GM23338 (cell line): Measurements from ENCODE around the gene C4orf54.

Experiments
- CREB1 ChIP-seq: fragments of 250-450 bp; sonication (Bioruptor Pico); IDR thresholded peaks from 2 replicates; pipeline ENCODE4 v1.5.0; 2020; ENCODE audit warnings: low read depth, mild to moderate bottlenecking, moderate library complexity
- EZH2 ChIP-seq: fragments of 200-600 bp; sonication (generic); IDR thresholded peaks from one replicate; pipeline ENCODE4 v1.8.0; 2017; ENCODE audit warnings: antibody characterized with exemption, mild to moderate bottlenecking, low read depth; ENCODE audit not compliant: unreplicated experiment
- EZH2phosphoT487 ChIP-seq: fragments of 200-600 bp; sonication (generic); IDR thresholded peaks from one replicate; pipeline ENCODE4 v1.8.1; 2018; ENCODE audit warnings: antibody characterized with exemption; ENCODE audit not compliant: unreplicated experiment
- JUNB ChIP-seq: IDR thresholded peaks from one replicate; pipeline ENCODE4 v1.6.1; 2016; ENCODE audit warnings: antibody characterized with exemption; ENCODE audit not compliant: unreplicated experiment
- NANOG ChIP-seq: IDR thresholded peaks from 2 replicates; pipeline ENCODE4 v1.6.1; 2016; ENCODE audit warnings: antibody characterized with exemption, borderline replicate concordance
- POLR2AphosphoS5 ChIP-seq: IDR thresholded peaks from 2 replicates; pipeline ENCODE4 v1.6.1; 2016; ENCODE audit warnings: antibody characterized with exemption, low read depth
- STAT1 ChIP-seq: IDR thresholded peaks from one replicate; pipeline ENCODE4 v1.6.1; 2016; ENCODE audit warnings: antibody characterized with exemption; ENCODE audit not compliant: unreplicated experiment
- ZNF114 ChIP-seq: fragments of 250-450 bp; sonication (Bioruptor Pico); IDR thresholded peaks from 2 replicates; pipeline ENCODE4 v1.5.0; 2020; ENCODE audit warnings: mild to moderate bottlenecking, moderate library complexity
- TF ChIP-seq, protein P1 (sequence below), 2 experiments: fragments of 200-600 bp in 1 of 2; sonication (generic) in 1 of 2; conservative IDR thresholded peaks; 2 replicates each; pipeline versions ENCODE4 v1.5.1 to v1.6.1; 2016 to 2017; ENCODE audit warnings: antibody characterized with exemption in 2 of 2, low read depth in 2 of 2, mild to moderate bottlenecking in 2 of 2, moderate library complexity in 1 of 2
- TF ChIP-seq, protein P2 (sequence below): IDR thresholded peaks from one replicate; pipeline ENCODE4 v1.6.1; 2018; ENCODE audit warnings: antibody characterized with exemption; ENCODE audit not compliant: unreplicated experiment

DNA sequence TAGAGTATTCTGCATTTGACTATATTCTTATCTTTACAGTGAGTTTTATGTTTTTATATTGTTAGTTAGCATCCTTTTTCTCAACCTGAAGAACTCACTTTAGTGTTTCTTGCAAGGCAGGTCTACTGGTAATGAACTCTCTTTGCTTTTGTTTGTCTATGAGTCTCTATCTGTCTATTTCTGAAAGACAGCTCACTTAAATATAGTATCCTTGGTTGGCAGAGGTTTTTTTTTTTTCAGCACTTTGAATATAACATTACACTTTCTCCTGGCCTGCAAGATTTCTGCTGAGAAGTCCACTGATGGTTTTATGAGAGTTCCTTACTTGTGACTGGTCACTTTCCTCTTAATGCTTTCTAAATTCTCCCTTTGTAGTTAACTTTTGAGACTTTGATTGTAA, 32.8 kb upstream of the C4orf54 start:
- TF ChIP-seq, protein P1, sequence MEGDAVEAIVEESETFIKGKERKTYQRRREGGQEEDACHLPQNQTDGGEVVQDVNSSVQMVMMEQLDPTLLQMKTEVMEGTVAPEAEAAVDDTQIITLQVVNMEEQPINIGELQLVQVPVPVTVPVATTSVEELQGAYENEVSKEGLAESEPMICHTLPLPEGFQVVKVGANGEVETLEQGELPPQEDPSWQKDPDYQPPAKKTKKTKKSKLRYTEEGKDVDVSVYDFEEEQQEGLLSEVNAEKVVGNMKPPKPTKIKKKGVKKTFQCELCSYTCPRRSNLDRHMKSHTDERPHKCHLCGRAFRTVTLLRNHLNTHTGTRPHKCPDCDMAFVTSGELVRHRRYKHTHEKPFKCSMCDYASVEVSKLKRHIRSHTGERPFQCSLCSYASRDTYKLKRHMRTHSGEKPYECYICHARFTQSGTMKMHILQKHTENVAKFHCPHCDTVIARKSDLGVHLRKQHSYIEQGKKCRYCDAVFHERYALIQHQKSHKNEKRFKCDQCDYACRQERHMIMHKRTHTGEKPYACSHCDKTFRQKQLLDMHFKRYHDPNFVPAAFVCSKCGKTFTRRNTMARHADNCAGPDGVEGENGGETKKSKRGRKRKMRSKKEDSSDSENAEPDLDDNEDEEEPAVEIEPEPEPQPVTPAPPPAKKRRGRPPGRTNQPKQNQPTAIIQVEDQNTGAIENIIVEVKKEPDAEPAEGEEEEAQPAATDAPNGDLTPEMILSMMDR (conservative IDR thresholded peaks at IDR 0.05; ENCODE audit: low read depth in 2 of 2): no peak
- TF ChIP-seq, protein P2, sequence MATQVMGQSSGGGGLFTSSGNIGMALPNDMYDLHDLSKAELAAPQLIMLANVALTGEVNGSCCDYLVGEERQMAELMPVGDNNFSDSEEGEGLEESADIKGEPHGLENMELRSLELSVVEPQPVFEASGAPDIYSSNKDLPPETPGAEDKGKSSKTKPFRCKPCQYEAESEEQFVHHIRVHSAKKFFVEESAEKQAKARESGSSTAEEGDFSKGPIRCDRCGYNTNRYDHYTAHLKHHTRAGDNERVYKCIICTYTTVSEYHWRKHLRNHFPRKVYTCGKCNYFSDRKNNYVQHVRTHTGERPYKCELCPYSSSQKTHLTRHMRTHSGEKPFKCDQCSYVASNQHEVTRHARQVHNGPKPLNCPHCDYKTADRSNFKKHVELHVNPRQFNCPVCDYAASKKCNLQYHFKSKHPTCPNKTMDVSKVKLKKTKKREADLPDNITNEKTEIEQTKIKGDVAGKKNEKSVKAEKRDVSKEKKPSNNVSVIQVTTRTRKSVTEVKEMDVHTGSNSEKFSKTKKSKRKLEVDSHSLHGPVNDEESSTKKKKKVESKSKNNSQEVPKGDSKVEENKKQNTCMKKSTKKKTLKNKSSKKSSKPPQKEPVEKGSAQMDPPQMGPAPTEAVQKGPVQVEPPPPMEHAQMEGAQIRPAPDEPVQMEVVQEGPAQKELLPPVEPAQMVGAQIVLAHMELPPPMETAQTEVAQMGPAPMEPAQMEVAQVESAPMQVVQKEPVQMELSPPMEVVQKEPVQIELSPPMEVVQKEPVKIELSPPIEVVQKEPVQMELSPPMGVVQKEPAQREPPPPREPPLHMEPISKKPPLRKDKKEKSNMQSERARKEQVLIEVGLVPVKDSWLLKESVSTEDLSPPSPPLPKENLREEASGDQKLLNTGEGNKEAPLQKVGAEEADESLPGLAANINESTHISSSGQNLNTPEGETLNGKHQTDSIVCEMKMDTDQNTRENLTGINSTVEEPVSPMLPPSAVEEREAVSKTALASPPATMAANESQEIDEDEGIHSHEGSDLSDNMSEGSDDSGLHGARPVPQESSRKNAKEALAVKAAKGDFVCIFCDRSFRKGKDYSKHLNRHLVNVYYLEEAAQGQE: no peak
- no peak for TF ChIP-seq EZH2
- no peak for TF ChIP-seq CREB1 (CRISPR knock-in tag)
- no peak for TF ChIP-seq POLR2AphosphoS5
- TF ChIP-seq NANOG: no peak
- no peak for TF ChIP-seq JUNB
- no peak for TF ChIP-seq ZNF114
- TF ChIP-seq STAT1: no peak
- no peak for TF ChIP-seq EZH2phosphoT487
